ENCODE data around the gene NTF3.

GRCh38 chr12:5524116-5524768 is 92.3 kb downstream of the NTF3 start:
- TF ChIP-seq REST (IDR thresholded peaks at IDR 0.05; ENCODE audit: insufficient read depth in 1 of 2, low read depth in 2 of 2, low read length in 1 of 2) = no peak
- no peak for TF ChIP-seq CTCF (IDR thresholded peaks at IDR 0.05)
- no peak for TF ChIP-seq POLR2AphosphoS5 (IDR thresholded peaks at IDR 0.05; ENCODE audit: low read depth, low read length)

Data from Panc1 (cell line).